Ascending aorta (tissue), 2 donors: ENCODE results near the gene SORCS2. TPM values are rescaled to one million over a fixed set of nuclear protein-coding genes. Genes with fewer than 3 reads are reported as not detected.

Experiments used
- DNase-seq, 2 donors: peaks; one replicate each; pipeline ENCODE4 v3.0.0-alpha.2; 2019; ENCODE audit warnings: low spot score in 2 of 2
- H3K27ac ChIP-seq, 2 donors: fragments of 200-600 bp; sonication (generic); one replicate each; pipeline ENCODE4 v1.5.1; 2016 to 2017; ENCODE audit warnings: mild to moderate bottlenecking in 1 of 2
- H3K27me3 ChIP-seq: fragments of 200-600 bp; sonication (generic); one replicate; pipeline ENCODE4 v1.5.1; 2017
- H3K36me3 ChIP-seq, 2 donors: fragments of 200-600 bp; sonication (generic); one replicate each; pipeline ENCODE4 v1.5.1; 2016
- H3K4me1 ChIP-seq, 2 donors: fragments of 200-600 bp; sonication (generic); one replicate each; pipeline ENCODE4 v1.5.1; 2016 to 2017; ENCODE audit warnings: mild to moderate bottlenecking in 1 of 2
- H3K4me3 ChIP-seq, 2 donors: fragments of 200-600 bp; sonication (generic); one replicate each; pipeline ENCODE4 v1.5.1; 2016 to 2017; ENCODE audit warnings: mild to moderate bottlenecking in 1 of 2
- H3K9me3 ChIP-seq, 2 donors: fragments of 200-600 bp; sonication (generic); one replicate each; pipeline ENCODE4 v1.5.1; 2016
- intact Hi-C: fragments of 100-400 bp; cut with DNase I; formaldehyde crosslinking; loops from one replicate; pipeline ENCODE4 v1.15.1; 2023
- total RNA-seq: library from RNA; depleted of rRNA; stranded (reverse); fragments of >200 nt; gene quantifications from one replicate; pipeline ENCODE4 v1.1.0, GENCODE V29; 2016
- TF ChIP-seq, protein P1 (sequence below), 3 experiments: fragments of 200-600 bp in 2 of 3; fragments of 450-650 bp in 1 of 3; sonication (generic) in 2 of 3; IDR thresholded peaks; one replicate each; pipeline ENCODE4 v1.5.1; 2016 to 2019; ENCODE audit warnings: antibody characterized with exemption in 3 of 3, mild to moderate bottlenecking in 1 of 3, moderate library complexity in 1 of 3

The SORCS2 gene
- total RNA-seq, 1 donor from 2014 or later: 0.32 TPM

DNA sequence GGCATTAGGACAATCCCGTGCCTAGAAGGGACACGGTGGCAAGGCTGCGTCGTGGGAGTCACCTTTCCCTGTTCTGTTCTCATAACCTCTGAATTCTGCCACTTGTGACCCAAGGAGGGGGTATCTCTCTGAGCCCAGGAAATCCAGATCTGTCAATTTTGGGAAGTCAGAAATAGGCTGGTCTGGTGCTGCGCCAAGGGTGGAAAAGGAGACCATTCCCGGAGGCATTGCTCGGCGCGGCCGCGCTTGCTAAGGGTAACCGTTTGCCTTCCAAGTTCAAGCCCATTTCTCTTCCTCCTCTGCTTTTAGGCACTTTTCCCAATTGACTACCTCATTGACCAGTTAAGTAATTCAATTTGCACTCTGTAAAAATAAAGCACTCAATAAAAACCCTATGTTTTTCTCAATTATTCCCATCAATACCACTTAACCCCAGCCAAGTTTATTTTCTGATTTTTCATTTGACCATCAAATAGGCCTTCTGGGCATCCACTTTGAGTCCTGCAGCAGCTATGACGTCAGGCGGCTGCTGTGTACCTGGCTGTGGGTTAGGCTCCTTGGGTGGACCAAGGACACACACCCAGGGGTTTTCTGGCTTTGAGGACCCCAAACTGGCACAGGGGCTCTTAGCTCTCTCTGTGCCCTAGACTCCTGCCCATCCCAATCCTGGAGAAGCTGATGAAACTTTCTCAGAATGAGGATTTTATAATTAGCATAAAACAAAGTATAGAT, 12.5 kb downstream of the SORCS2 start:
- no peak overlapping the region for H3K27ac ChIP-seq
- DNase-seq: no peak
- H3K27me3 ChIP-seq: no peaks in the 10 kb centered on the region
- no peaks in the 10 kb centered on the region for H3K36me3 ChIP-seq
- no peaks in the 10 kb centered on the region for H3K9me3 ChIP-seq
- TF ChIP-seq, protein P1, sequence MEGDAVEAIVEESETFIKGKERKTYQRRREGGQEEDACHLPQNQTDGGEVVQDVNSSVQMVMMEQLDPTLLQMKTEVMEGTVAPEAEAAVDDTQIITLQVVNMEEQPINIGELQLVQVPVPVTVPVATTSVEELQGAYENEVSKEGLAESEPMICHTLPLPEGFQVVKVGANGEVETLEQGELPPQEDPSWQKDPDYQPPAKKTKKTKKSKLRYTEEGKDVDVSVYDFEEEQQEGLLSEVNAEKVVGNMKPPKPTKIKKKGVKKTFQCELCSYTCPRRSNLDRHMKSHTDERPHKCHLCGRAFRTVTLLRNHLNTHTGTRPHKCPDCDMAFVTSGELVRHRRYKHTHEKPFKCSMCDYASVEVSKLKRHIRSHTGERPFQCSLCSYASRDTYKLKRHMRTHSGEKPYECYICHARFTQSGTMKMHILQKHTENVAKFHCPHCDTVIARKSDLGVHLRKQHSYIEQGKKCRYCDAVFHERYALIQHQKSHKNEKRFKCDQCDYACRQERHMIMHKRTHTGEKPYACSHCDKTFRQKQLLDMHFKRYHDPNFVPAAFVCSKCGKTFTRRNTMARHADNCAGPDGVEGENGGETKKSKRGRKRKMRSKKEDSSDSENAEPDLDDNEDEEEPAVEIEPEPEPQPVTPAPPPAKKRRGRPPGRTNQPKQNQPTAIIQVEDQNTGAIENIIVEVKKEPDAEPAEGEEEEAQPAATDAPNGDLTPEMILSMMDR (IDR thresholded peaks at IDR 0.05): no peak
- no peak overlapping the region for H3K4me3 ChIP-seq
- intact Hi-C loops: no loop called here
- peaks cover 5 to 21% of the 10 kb centered on the region in 2 donors for H3K4me1 ChIP-seq

DNA sequence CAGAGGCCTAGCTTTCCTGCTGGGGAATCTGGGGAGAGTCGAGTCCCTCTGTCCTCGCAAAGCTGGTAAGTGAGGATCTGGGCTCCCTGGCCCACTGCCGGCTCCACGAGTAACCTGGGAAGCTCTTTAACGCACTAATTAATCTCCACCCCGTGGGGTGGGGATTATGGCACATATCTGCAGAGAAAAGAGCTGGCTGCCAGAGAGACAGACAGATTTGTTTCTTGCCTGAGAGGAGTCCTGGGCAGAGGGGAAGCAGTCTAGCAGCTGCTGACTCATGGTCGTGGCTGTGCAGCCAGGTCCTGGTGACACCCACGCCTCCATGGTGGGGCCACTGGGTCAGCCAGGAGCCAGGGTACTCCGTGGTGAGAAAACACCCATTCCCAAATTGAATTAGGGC, 14.0 kb downstream of the SORCS2 start:
- intact Hi-C loops: loop anchor here (2.0 kb wide), 2 partner anchors 14 to 220 kb away; partner anchors contain the start of gene SORCS2
- Histone ChIP-seq H3K9me3 (no peaks in the 10 kb centered on the region), H3K27ac (peak overlapping the region; percentile 70 to 80), H3K4me1 (peaks cover 5 to 21% of the 10 kb centered on the region in 2 donors), H3K4me3 (peak overlapping the region in 1 of 2 donors; percentile 15), H3K27me3 (no peaks in the 10 kb centered on the region), H3K36me3 (no peaks in the 10 kb centered on the region)
- TF ChIP-seq, protein P1 (IDR thresholded peaks at IDR 0.05): no peak
- DNase-seq: peak; percentile 51 to 80

DNA sequence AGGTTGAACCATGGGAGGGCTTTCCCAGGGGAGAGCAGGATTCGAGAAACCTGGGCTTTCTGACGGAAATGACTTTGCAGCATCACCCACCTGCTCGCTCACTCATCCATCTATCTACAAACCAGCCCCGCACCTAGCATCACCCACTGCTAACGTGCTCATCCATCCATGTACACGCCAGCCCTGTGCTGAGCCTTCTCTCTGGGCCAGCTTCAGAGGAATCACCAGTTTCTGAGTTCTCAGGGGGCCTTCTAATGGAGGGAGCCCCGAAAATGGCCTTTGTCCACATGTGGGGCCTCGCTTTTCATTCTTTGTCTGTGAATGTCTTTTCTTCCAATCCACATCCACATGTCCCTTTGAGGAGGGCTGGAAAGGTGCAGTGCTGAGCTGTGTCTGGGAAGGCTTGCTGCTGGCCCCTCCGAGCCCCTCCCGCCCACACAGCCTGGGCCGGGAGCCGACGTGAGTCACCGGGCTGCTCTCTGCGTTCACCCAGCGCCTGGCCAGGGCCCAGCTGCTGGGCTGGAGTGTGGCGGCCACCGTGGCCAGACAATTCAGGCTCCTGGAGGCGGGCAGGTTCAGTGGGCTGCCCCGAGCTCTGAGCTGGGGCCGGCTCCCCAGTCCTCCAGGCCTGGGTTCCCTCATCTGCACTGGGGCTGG, 14.7 kb downstream of the SORCS2 start:
- Histone ChIP-seq H3K4me3 (peak overlapping the region in 1 of 2 donors; percentile 15), H3K27me3 (no peaks in the 10 kb centered on the region), H3K36me3 (no peaks in the 10 kb centered on the region), H3K4me1 (peaks cover 5 to 21% of the 10 kb centered on the region in 2 donors), H3K27ac (peak overlapping the region; percentile 70 to 80), H3K9me3 (no peaks in the 10 kb centered on the region)
- peak; percentile 51 to 92 for DNase-seq
- TF ChIP-seq, protein P1 (IDR thresholded peaks at IDR 0.05): no peak
- intact Hi-C loops: loop anchor here (2.0 kb wide), 2 partner anchors 14 to 220 kb away; partner anchors contain the start of gene SORCS2

DNA sequence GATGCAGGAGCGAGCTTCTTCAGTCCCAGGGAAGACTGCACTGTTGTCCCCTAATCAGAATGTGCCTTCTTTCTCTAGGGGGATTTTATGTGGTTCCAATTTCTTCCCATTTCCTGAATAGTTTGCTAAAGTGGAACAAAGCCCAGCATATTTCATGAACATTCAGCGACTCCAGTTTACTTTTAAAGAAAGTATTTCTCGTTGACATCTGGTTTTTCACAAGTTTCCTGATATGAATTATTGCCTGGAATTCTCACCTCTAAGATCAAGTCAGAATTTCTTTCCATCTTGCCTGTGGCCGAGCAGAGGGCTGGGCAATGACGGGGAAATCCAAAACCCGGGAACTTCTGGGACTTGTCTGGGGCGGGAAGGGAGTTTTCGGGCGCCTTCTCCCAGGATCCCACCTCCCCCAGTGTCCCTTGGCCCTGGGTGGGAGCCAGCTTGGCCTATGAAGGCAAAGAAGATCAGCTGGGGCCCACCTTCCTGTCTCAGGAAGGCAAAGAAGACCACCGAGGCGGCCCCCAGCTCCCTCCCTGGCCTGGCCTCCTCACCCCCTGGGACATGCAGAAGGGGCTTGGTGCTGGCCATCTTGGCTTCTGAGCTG, 15.4 kb downstream of the SORCS2 start:
- intact Hi-C loops: loop anchor here (2.0 kb wide), 2 partner anchors 15 to 221 kb away; partner anchors contain the start of gene SORCS2
- no peaks in the 10 kb centered on the region for H3K27me3 ChIP-seq
- H3K4me1 ChIP-seq: peaks cover 5 to 21% of the 10 kb centered on the region in 2 donors
- no peak for DNase-seq
- peak overlapping the region; percentile 70 to 80 for H3K27ac ChIP-seq
- TF ChIP-seq, protein P1 (IDR thresholded peaks at IDR 0.05): no peak
- no peaks in the 10 kb centered on the region for H3K9me3 ChIP-seq
- H3K36me3 ChIP-seq: no peaks in the 10 kb centered on the region
- H3K4me3 ChIP-seq: no peak overlapping the region

DNA sequence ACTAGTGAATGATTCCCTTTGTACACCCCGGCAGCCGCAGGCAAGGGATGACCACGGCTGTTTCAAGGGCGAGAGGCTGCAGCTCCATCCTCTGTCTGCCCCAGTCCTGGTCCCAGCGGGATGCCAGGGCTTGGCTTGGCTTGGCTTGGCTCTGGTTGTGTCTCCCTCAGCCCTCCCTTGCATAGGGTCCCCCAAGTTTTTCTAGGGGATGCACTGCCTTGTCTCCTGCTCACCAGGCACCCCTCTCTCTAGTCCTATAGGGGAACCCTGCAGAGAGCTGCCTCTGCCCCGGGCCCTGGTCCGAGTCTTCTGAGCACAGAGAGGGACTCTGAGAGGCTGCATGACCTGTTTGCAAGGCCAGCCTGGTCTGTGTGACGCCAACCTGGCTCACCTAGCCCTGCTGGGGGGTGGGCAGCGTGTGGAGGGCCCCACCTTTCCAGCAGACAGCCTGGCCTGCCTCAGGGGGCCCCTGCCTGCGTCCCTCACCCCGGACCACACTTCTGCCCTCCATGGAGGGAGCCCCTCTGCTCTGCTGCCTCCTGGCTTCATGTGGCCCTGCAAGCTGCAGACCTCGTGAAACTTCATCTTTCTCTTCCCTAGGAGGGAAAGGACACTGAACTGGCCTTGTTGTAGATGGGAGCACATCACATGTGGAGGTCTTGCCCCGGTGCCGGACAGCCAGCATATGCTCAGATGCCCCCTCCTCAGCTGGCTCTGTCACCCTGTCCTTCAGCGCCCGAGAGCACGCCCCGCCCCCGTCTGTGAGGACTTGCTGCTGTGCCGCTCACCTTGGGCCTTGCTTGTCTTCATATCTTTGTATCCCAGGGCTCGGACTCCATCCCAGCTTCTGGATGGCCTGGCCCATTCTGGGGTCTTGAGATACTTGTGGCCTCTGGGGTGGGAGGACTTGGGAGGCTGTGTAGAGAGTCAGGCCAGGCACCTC, 16.4 kb downstream of the SORCS2 start:
- Histone ChIP-seq H3K4me1 (peaks cover 5 to 21% of the 10 kb centered on the region in 2 donors), H3K36me3 (no peaks in the 10 kb centered on the region), H3K4me3 (no peak overlapping the region), H3K9me3 (no peaks in the 10 kb centered on the region), H3K27me3 (no peaks in the 10 kb centered on the region), H3K27ac (peak overlapping the region in 1 of 2 donors; percentile 80)
- TF ChIP-seq, protein P1 (IDR thresholded peaks at IDR 0.05): no peak
- intact Hi-C loops: no loop called here
- no peak for DNase-seq
